Raji (cell line): ENCODE results near the gene SLC35E2B.

Experiments
- POLR2A ChIP-seq: IDR thresholded peaks from 2 replicates; pipeline ENCODE4 v1.6.1; 2011; ENCODE audit warnings: low read depth, low read length, control low read depth; ENCODE audit not compliant: insufficient read depth

SLC35E2B gene

GRCh38 chr1:1622010-1622787, 70.4 kb downstream of the SLC35E2B start:
- no peak for TF ChIP-seq POLR2A

DNA sequence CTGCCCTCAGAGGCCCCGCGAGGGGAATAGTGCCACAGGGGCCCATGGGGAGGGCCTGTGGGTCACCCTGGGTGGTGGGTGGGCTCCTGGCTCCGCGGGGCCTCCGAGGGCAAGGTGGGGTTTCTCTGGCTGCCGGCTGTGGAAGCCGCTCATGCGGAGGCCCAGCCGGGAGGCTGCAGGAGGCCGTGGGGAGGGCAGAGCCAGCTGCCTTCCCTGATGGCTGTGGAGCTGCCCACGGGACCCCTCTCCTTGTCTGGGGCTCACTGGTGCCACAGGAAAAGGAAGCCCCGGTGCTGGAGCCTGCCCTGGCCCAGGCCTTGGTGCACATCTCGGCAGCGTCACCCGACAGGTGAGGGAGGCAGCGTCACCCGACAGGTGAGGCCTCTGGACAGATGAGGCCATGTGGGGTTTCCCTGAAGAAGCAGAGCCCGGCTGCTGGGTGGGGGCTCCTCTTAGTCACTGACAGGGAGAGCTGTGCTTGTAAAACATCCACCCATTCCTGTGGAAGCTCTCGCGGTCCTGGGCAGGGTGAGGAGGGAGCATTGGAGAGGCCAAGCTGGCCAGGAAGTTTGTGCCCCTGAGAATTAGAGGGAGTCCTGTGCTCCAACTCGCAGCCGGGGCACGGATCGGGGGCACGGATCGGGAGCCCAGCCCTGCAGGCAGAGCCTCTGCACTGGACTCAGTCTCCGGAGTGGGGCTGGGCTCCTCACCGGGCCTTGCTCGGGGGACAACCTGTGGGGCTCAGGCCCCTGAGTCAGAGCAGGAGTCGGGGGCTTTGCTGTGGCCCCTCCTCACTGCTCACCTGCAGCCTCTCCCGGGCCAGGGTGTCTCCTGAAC, 71.2 kb downstream of the SLC35E2B start:
- TF ChIP-seq POLR2A = no peak

DNA sequence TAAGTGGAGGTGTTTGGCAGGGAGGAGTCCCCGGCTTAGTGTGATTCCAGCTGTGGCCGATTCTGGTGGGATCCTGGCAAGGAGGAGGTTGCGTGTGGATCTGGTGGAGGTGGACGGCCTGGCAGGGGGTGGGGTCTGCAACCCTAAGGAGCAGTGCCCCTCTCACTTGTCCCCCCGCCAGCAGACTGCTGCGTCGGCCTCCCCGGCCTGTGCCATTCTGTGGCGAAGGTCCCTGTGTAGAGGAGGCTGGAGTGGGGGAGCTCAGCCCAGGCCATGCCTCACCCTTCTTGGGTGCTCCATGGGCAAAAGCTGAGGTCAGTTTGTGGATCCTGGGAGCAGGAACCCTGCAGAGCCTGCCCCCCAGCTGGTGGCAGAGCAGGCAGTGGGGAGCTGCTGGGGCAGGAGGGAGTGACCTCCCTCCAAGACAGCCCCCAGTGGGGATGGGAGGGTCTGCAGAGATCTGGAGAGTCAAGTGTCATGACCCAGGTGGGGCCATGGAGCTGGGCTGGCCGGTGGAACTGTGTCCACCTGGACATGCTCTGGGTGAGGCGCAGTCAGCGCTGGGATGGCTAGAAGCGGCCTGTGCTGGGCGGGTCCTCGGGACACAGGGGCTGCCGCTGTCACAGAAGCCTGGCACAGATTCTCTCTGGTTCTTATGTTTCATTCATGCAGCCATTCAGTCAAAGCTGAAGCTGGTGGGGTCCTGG, 72.0 kb downstream of the SLC35E2B start:
- no peak for TF ChIP-seq POLR2A

DNA sequence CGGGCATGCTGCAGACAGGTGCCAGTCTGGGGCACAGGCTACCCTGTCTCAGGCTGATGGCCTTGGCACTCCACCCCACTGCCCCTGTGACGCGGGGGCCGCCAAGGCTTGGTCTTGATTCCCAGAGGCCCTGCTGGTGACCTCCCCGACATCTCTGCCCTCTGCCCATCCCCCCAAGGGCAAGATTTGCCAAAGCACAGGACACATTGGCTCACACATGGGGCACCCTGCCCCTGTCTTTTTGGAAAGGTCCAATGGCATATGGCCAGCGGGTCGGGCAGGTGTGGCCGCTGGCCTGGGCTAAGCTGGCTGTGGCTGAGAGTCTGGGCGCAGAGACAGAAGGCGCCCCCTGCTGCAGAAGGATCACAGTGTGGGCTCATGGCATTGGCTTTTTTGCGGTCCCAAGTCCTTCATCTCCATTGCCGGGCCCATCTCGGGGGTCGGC, 72.7 kb downstream of the SLC35E2B start:
- no peak for TF ChIP-seq POLR2A

DNA sequence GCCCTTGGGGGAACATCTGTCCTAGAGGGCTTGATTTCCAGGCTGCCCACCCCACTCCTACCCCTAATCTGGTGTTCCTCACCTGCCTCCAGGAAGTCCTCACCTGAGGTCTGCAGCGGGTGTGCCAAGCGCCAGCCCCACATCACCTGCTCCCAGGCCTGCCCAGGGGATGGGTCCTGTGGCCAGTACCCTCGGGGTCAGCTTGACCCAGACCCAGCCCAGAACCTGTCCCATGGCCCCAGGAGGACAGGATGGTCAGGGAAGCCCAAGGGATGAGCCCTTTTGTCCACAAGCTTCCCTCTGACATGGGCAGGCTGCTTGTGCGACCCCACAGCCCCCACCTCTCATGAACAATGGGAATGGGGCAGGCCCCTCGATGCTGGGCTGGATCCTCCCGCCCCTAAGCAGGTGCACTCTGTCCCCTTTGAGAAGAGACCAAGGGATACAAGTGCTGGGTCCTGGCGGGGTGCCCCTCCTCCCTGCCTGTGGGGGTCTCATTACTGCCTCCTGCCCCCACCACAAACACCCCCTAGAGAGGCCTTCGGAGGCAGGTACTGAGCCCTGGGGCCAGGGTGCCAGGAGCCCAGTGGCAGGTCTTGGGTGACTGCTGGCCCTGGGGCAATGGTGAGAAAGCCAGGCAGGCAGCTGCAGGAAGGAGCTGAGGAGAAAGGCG, 74.1 kb downstream of the SLC35E2B start:
- TF ChIP-seq POLR2A = no peak

GRCh38 chr1:1617925-1618324, 74.7 kb downstream of the SLC35E2B start:
- no peak for TF ChIP-seq POLR2A

DNA sequence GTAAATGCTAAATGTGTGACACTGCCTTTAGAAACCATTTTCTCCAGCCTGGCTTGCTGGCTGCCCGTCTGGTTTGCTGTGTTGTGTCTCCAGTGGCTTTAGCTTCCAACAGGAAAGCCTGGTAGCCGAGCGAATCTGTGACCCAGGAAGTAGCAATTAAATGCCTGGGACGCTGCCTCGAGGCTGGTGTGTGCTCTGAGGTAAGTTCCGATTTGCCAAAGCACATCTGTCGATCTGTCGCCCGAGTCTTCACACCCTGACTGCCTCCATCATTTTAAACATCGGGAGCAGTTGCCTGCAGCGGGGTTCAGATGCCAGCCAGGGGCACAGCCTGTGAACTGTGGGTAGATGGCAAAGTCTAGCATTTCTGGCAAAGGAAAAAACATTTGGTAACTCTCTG, 75.1 kb downstream of the SLC35E2B start:
- no peak for TF ChIP-seq POLR2A

GRCh38 chr1:1616838-1617237, 75.8 kb downstream of the SLC35E2B start:
- TF ChIP-seq POLR2A = no peak

DNA sequence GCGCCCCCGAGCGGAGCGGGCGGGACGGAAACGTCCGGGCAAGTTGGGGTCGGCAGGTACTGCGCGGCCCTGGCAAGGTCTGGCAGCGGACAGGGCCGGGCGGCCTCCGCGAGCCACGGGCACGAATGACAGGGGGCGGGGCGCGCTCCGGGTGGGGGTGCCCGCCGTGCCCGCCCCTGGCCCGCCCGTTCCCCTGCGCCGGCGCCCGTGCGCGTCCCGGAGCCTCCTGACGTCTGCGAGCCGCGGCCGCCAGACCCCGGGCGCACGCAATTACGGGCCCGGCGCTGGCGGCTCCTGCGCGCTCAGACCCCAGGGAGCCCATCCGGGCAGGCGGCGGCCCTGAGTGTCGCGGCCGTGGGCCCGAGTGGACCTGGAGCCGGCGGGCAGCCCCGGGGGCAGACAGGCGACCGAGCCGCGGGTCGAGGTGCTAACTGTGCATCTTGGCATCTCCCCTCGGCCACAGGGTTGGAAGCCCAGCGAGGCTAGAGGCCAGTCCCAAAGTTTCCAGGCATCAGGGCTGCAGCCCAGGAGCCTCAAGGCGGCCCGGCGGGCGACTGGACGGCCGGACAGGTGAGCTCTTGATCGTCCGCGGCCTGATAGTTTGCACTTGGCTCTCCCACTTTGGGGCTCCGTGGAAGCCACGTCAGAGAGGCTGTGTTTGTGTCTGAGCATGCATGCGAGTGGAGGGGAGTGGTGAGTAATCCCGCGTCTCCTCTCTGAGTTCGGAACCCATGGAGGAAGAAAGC, 76.4 kb downstream of the SLC35E2B start:
- TF ChIP-seq POLR2A = no peak

- TF ChIP-seq POLR2A = peak; percentile 92
Measured at GRCh38 chr1:1615256-1616044, 77.1 kb downstream of the SLC35E2B start, which contains the start of gene MIB2. Gene MIB2, plus strand, starts transcription at chr1:1615500. Its CDS starts 7,953 bp downstream, at chr1:1623453.

- TF ChIP-seq POLR2A = no peak
Measured at GRCh38 chr1:1614954-1615255, 77.7 kb downstream of the SLC35E2B start.

DNA sequence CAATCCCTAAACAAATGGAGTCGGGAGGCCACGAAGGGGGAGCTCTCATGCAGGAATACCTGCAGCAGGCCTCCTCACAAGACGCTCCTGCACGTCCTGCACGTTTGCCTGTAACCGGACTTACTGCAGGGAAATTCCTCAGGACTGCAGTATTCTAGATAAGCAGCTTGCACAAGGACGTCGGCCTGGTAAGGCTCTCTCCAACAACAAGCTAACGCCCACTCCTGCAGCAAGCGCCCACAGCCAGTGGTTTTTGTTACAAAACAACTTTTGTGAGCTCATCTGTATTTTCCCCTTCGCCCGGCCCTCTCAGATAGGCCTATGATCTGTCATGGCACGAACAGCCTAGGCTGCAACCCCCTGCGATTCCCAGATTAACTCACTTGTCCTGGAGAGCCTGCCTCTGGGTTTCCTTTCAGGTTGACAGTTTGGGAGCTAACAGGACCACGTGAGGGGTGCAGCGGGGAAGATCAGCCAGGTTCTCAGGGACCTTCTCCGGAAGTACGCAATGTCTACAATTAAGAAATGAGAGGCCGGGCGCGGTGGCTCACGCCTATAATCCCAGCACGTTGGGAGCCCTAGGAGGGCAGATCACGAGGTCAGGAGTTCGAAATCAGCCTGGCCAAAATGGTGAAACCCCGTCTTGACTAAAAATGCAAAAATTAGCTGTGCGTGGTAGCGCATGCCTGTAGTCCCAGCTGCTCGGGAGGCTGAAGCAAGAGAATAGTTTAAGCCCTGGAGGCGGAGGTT, 78.2 kb downstream of the SLC35E2B start:
- TF ChIP-seq POLR2A = no peak

- no peak for TF ChIP-seq POLR2A
Measured at GRCh38 chr1:1613509-1614082, 79.0 kb downstream of the SLC35E2B start.
